Measurements from ENCODE around the gene CAMTA1.

CAMTA1 gene

GRCh38 chr1:7247791-7248548, 462.7 kb downstream of the CAMTA1 start:
- no peak overlapping the region for H3K9ac ChIP-seq
- H3K4me3 ChIP-seq = no peak overlapping the region
- no peaks in the 10 kb centered on the region for H4K20me1 ChIP-seq
- no peak overlapping the region for H3K27ac ChIP-seq
- H3K4me2 ChIP-seq = no peak overlapping the region
- H3K9me3 ChIP-seq (replicated peaks in 1 of 11) = 0 out of 22 replicates have a peak, but pooled peaks cover 0 to 3% (median 0%) of the 10 kb centered on the region in 11 experiments
- H3K36me3 ChIP-seq = no peaks in the 10 kb centered on the region
- H3K27me3 ChIP-seq = no peaks in the 10 kb centered on the region
- no peaks in the 10 kb centered on the region; a peak in 2 of 20 replicates for H3K4me1 ChIP-seq
- TF ChIP-seq Cebpa-rat (IDR thresholded peaks at IDR 0.05) = no peak

GRCh38 chr1:7248549-7249199, 463.4 kb downstream of the CAMTA1 start:
- Histone ChIP-seq H3K4me1 (no peaks in the 10 kb centered on the region; a peak in 2 of 20 replicates), H4K20me1 (no peaks in the 10 kb centered on the region), H3K27me3 (no peaks in the 10 kb centered on the region), H3K27ac (no peak overlapping the region), H3K36me3 (no peaks in the 10 kb centered on the region), H3K9me3 (replicated peaks in 1 of 11) (no peaks in the 10 kb centered on the region), H3K9ac (no peak overlapping the region), H3K4me2 (no peak overlapping the region), H3K4me3 (no peak overlapping the region)
- TF ChIP-seq Cebpa-rat (IDR thresholded peaks at IDR 0.05) = no peak

- Histone ChIP-seq H3K36me3 (no peaks in the 10 kb centered on the region), H3K27me3 (no peaks in the 10 kb centered on the region), H4K20me1 (no peaks in the 10 kb centered on the region), H3K4me2 (no peak overlapping the region), H3K9ac (no peak overlapping the region), H3K27ac (no peak overlapping the region), H3K9me3 (replicated peaks in 1 of 11) (no peaks in the 10 kb centered on the region), H3K4me1 (no peaks in the 10 kb centered on the region; a peak in 2 of 20 replicates), H3K4me3 (no peak overlapping the region)
- TF ChIP-seq Cebpa-rat (IDR thresholded peaks at IDR 0.05) = no peak
These were observed 464.3 kb downstream of the CAMTA1 start for GRCh38 chr1:7249516-7249915.

- no peak for TF ChIP-seq Cebpa-rat (IDR thresholded peaks at IDR 0.05)
- no peaks in the 10 kb centered on the region for H3K36me3 ChIP-seq
- no peaks in the 10 kb centered on the region for H4K20me1 ChIP-seq
- H3K4me2 ChIP-seq = no peak overlapping the region
- H3K9me3 ChIP-seq (replicated peaks in 1 of 11) = no peaks in the 10 kb centered on the region
- H3K4me1 ChIP-seq = no peaks in the 10 kb centered on the region; a peak in 2 of 20 replicates
- no peaks in the 10 kb centered on the region for H3K27me3 ChIP-seq
- no peak overlapping the region for H3K27ac ChIP-seq
- no peak overlapping the region for H3K9ac ChIP-seq
- no peak overlapping the region for H3K4me3 ChIP-seq
These were observed 464.9 kb downstream of the CAMTA1 start for GRCh38 chr1:7250176-7250575.

GRCh38 chr1:7250597-7251453, 465.6 kb downstream of the CAMTA1 start:
- no peaks in the 10 kb centered on the region for H3K9me3 ChIP-seq (replicated peaks in 1 of 11)
- no peaks in the 10 kb centered on the region for H4K20me1 ChIP-seq
- no peak overlapping the region for H3K9ac ChIP-seq
- no peak overlapping the region for H3K4me2 ChIP-seq
- H3K4me3 ChIP-seq = no peak overlapping the region
- H3K4me1 ChIP-seq = no peaks in the 10 kb centered on the region; a peak in 2 of 20 replicates
- no peaks in the 10 kb centered on the region for H3K27me3 ChIP-seq
- no peak overlapping the region for H3K27ac ChIP-seq
- no peaks in the 10 kb centered on the region for H3K36me3 ChIP-seq
- no peak for TF ChIP-seq Cebpa-rat (IDR thresholded peaks at IDR 0.05)

GRCh38 chr1:7251454-7251800, 466.2 kb downstream of the CAMTA1 start:
- no peaks in the 10 kb centered on the region for H3K9me3 ChIP-seq (replicated peaks in 1 of 11)
- no peaks in the 10 kb centered on the region for H4K20me1 ChIP-seq
- no peak overlapping the region for H3K4me3 ChIP-seq
- no peaks in the 10 kb centered on the region for H3K4me1 ChIP-seq
- no peak overlapping the region for H3K9ac ChIP-seq
- no peaks in the 10 kb centered on the region for H3K36me3 ChIP-seq
- H3K27ac ChIP-seq = no peak overlapping the region
- no peak overlapping the region for H3K4me2 ChIP-seq
- no peaks in the 10 kb centered on the region for H3K27me3 ChIP-seq
- no peak for TF ChIP-seq Cebpa-rat (IDR thresholded peaks at IDR 0.05)

GRCh38 chr1:7252411-7253117, 467.3 kb downstream of the CAMTA1 start:
- TF ChIP-seq Cebpa-rat (IDR thresholded peaks at IDR 0.05) = no peak
- H4K20me1 ChIP-seq = no peaks in the 10 kb centered on the region
- no peaks in the 10 kb centered on the region for H3K4me1 ChIP-seq
- H3K27me3 ChIP-seq = no peaks in the 10 kb centered on the region
- no peaks in the 10 kb centered on the region for H3K36me3 ChIP-seq
- no peaks in the 10 kb centered on the region for H3K9me3 ChIP-seq (replicated peaks in 1 of 11)
- H3K4me2 ChIP-seq = no peak overlapping the region
- no peak overlapping the region for H3K4me3 ChIP-seq
- H3K27ac ChIP-seq = no peak overlapping the region
- no peak overlapping the region for H3K9ac ChIP-seq

GRCh38 chr1:7253118-7253480, 467.8 kb downstream of the CAMTA1 start:
- no peaks in the 10 kb centered on the region for H3K27me3 ChIP-seq
- no peak overlapping the region for H3K9ac ChIP-seq
- no peak overlapping the region for H3K27ac ChIP-seq
- no peaks in the 10 kb centered on the region for H3K9me3 ChIP-seq (replicated peaks in 1 of 11)
- no peak overlapping the region for H3K4me3 ChIP-seq
- H3K4me2 ChIP-seq = no peak overlapping the region
- H4K20me1 ChIP-seq = no peaks in the 10 kb centered on the region
- TF ChIP-seq Cebpa-rat (IDR thresholded peaks at IDR 0.05) = no peak
- H3K4me1 ChIP-seq = no peaks in the 10 kb centered on the region
- H3K36me3 ChIP-seq = no peaks in the 10 kb centered on the region

GRCh38 chr1:7253988-7254587, 468.8 kb downstream of the CAMTA1 start:
- Histone ChIP-seq H4K20me1 (no peaks in the 10 kb centered on the region), H3K9ac (no peak overlapping the region), H3K4me2 (no peak overlapping the region), H3K9me3 (replicated peaks in 1 of 11) (no peaks in the 10 kb centered on the region), H3K4me3 (no peak overlapping the region), H3K27ac (no peak overlapping the region), H3K4me1 (no peaks in the 10 kb centered on the region), H3K36me3 (no peaks in the 10 kb centered on the region), H3K27me3 (no peaks in the 10 kb centered on the region)
- no peak for TF ChIP-seq Cebpa-rat (IDR thresholded peaks at IDR 0.05)

Measured in BLaER1 treated with 17β-estradiol and CSF1 and Interleukin-3, amounts not matched to agents 10 nM and 100 nM (cell line).